Measurements from ENCODE around the gene GRIPAP1. TPM values are rescaled to one million over a fixed set of nuclear protein-coding genes. Genes with fewer than 3 reads are reported as not detected.

The GRIPAP1 gene, protein sequence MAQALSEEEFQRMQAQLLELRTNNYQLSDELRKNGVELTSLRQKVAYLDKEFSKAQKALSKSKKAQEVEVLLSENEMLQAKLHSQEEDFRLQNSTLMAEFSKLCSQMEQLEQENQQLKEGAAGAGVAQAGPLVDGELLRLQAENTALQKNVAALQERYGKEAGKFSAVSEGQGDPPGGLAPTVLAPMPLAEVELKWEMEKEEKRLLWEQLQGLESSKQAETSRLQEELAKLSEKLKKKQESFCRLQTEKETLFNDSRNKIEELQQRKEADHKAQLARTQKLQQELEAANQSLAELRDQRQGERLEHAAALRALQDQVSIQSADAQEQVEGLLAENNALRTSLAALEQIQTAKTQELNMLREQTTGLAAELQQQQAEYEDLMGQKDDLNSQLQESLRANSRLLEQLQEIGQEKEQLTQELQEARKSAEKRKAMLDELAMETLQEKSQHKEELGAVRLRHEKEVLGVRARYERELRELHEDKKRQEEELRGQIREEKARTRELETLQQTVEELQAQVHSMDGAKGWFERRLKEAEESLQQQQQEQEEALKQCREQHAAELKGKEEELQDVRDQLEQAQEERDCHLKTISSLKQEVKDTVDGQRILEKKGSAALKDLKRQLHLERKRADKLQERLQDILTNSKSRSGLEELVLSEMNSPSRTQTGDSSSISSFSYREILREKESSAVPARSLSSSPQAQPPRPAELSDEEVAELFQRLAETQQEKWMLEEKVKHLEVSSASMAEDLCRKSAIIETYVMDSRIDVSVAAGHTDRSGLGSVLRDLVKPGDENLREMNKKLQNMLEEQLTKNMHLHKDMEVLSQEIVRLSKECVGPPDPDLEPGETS
- 29.0 and 40.7 TPM in 2 replicates for total RNA-seq

DNA sequence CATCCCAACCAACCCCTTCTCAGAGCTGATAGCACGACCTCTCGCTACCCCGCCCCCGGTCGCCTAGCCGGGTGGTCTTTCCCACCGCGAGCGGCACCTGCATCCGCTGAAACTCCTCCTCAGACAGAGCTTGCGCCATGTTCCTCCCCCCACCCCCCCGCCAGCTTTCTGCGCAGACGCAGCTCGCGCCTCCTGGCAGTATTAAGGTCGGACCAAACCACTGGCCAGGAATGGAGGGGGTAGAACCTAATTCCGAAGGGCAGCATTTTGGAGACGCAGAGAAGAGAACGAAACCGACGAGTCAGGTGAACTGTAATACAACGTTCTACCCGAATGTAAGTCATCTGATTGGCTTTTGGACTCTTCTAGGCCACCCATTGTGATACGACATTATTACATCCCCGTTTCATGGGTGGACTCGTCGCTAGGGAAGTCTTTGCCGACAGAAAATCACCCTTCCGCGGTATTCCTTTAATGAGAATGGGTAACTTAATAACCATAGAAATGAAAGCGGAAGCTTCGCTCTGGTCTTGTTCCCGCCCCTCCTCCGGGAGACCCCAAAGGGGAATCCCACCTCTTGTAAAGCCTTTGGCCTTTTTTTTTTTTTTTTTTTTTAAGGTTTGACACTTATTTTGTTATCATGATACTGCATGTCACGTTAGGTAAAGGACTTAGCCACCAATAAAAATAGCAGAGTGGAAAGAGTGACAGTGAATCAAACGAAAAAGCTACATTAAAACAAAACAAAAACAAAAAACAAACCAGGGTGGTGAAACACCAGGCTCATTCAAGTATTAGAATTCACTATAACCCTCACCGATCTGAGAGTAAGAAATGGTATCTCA, at the start of gene GRIPAP1:
Gene GRIPAP1, minus strand, starts transcription at position 174 of the 845 bp plus-strand sequence. Its CDS starts 35 bp downstream, at position 139.
- DNase-seq (ENCODE audit: low read depth): peak; percentile 76

- no peak for DNase-seq (ENCODE audit: low read depth)
These were observed 41.9 kb upstream of the GRIPAP1 start for GRCh38 chrX:49043987-49044281.

GRCh38 chrX:49043220-49043986, 41.3 kb upstream of the GRIPAP1 start, which contains the start of gene TFE3:
TFE3 (minus strand) TSS chrX:49043357; CDS start chrX:49043226, 131 bp downstream.
- peak; percentile 98 for DNase-seq (ENCODE audit: low read depth)

- no peak for DNase-seq (ENCODE audit: low read depth)
These were observed 40.6 kb upstream of the GRIPAP1 start for GRCh38 chrX:49042581-49043219.

GRCh38 chrX:49041744-49042580, 39.9 kb upstream of the GRIPAP1 start:
- DNase-seq (ENCODE audit: low read depth): peak; percentile 35

- peak; percentile 39 for DNase-seq (ENCODE audit: low read depth)
These were observed 38.4 kb upstream of the GRIPAP1 start for GRCh38 chrX:49040376-49040955.

DNA sequence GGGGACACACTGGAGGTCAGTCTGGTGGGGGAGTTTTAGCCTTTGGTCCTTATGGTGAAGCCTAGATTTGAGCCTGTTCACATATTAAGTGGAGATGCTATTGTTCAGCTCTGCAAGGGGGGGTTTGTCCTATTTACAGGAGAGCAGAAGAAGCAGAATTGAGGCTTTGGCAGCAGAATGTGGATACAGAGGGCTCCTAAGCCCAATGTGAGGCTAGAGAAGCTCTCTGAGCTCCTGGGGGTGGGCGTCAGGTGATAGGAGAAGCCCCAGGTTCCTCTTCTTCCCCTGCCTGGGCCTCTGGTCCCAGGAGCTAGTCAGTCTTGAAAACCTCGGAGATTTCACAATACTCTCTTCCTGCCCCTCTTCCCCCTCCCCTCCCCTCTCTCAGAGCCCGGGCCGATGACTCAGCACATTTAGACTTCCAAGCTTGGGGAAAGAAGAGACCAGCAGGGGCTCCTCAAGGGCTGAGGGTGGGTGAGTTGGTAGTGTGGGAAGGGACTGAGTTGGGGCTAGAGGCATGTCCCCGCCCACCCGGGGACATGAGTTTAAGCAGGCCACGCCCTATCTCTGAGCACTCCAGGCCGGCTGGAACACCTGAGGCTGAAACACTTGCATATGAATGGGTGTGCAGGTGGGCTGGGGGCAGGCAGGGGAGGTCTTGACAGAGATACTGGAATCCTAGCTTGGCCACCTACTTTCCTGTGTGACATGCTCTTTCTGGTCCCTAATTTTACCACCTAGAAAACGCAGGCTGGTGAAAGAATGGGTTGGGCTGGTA, 37.7 kb upstream of the GRIPAP1 start:
- peak; percentile 91 for DNase-seq (ENCODE audit: low read depth)

- DNase-seq (ENCODE audit: low read depth): no peak
These were observed 35.9 kb upstream of the GRIPAP1 start for GRCh38 chrX:49037883-49038475.

- DNase-seq (ENCODE audit: low read depth): no peak
These were observed 28.2 kb upstream of the GRIPAP1 start for GRCh38 chrX:49030283-49030682.

- no peak for DNase-seq (ENCODE audit: low read depth)
These were observed 27.8 kb upstream of the GRIPAP1 start for GRCh38 chrX:49029876-49030275.

GRCh38 chrX:49019599-49020249, 17.7 kb upstream of the GRIPAP1 start:
- DNase-seq (ENCODE audit: low read depth): no peak

- no peak for DNase-seq (ENCODE audit: low read depth)
These were observed 17.0 kb upstream of the GRIPAP1 start for GRCh38 chrX:49019050-49019449.

GRCh38 chrX:49003696-49004095, 1.6 kb upstream of the GRIPAP1 start:
- DNase-seq (ENCODE audit: low read depth): no peak

- DNase-seq (ENCODE audit: low read depth): peak; percentile 11
These were observed 458 bp downstream of the GRIPAP1 start for GRCh38 chrX:49001521-49002090.

DNA sequence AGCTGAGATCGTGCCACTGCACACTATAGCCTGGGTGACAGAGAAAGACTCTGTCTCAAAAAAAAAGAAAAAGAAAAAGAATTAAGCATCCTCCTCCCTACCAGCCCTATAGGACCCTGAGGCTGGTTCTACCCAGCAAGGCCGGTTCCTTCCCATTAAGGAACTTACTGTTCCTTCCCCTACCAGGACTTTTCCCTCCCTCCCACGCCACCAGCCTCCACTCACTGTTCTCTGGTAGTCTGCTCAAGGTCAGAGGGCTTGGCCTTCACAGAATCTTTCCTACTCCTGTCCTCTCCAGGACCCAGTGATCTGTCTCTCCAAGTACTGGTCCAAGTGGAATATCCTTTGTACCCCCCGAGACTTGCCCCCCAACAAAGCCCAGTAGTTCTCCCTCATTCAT, 1.4 kb downstream of the GRIPAP1 start:
- no peak for DNase-seq (ENCODE audit: low read depth)

DNA sequence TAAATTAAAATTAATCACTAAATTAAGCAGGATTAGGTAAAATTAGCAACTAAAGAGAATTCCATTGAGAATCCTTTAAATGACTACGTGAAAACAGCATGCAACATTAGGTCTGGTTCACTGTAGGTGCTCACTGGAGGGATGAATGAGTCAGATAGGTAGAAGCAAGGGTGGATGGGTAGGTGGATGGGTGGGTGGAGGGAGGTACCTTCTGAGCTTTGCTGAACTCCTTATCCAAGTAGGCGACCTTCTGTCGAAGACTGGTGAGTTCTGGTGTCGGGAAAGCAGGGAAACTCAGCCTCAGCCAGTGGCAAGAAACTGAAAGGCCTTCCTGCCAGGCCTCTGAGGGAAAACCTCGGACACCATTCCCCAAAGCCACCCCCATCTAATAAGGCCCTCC, 3.0 kb downstream of the GRIPAP1 start:
- no peak for DNase-seq (ENCODE audit: low read depth)

GRCh38 chrX:48998391-48998790, 3.7 kb downstream of the GRIPAP1 start:
- no peak for DNase-seq (ENCODE audit: low read depth)
